Measurements from ENCODE around the gene QRFP. TPM values are rescaled to one million over a fixed set of nuclear protein-coding genes. Genes with fewer than 3 reads are reported as not detected.
A peak's percentile ranks its signal among the peaks of the same experiment; 100 is the strongest.

The QRFP gene
- not detected for total RNA-seq (ENCODE audit: unreplicated experiment)
- long read RNA-seq: 0 reads

- TF ChIP-seq CTCF (IDR thresholded peaks at IDR 0.05; ENCODE audit: unreplicated experiment): no peak
- no peak within 1 kb of the TSS for H3K4me3 Mint-ChIP-seq (ENCODE audit: unreplicated experiment)
Measured at GRCh38 chr9:130896233-130897014, at the start of gene QRFP. QRFP (minus strand) TSS chr9:130896812; CDS start chr9:130893838, 2,974 bp downstream.

DNA sequence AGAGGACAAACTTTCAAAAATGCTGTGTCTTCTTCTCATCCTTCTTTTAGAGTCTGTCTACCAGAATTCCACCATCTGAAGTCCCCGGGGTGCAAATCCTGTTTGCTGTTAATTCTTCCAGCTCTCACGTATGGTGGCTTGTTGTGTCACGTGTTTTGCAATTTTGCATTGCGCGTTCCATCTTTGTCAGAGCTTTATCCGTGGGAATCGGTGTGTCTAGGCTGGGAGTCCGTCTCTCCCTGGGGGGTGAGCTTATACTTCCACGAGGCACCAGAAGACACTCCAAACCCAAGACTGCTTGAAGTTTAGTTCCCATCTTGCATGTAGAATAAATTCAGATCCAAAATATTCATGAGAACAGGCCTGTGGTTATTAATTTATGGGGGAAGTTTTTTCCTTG lies 48.6 kb upstream of the QRFP start:
- no peaks in the 10 kb centered on the region for H3K36me3 Mint-ChIP-seq (ENCODE audit: low read depth, unreplicated experiment)
- peaks cover 4% of the 10 kb centered on the region for H3K4me1 Mint-ChIP-seq (ENCODE audit: unreplicated experiment)
- no peaks in the 10 kb centered on the region for H3K9me3 Mint-ChIP-seq (ENCODE audit: unreplicated experiment)
- DNase-seq (ENCODE audit: low spot score): no peak
- H3K4me3 Mint-ChIP-seq (ENCODE audit: unreplicated experiment): no peak overlapping the region
- H3K27ac Mint-ChIP-seq (ENCODE audit: unreplicated experiment): no peak overlapping the region
- no peak for TF ChIP-seq CTCF (IDR thresholded peaks at IDR 0.05; ENCODE audit: unreplicated experiment)
- peaks cover 13% of the 10 kb centered on the region for H3K27me3 Mint-ChIP-seq (ENCODE audit: unreplicated experiment)

More at GRCh38 chr9:130896233-130897014, at the start of gene QRFP:
- Mint-ChIP-seq H3K9me3 (ENCODE audit: unreplicated experiment) (no peaks in the 10 kb centered on the region), H3K4me1 (ENCODE audit: unreplicated experiment) (peaks cover 9% of the 10 kb centered on the region), H3K27ac (ENCODE audit: unreplicated experiment) (no peak within 1 kb of the TSS), H3K36me3 (ENCODE audit: low read depth, unreplicated experiment) (peaks cover 9% of the 10 kb centered on the region), H3K27me3 (ENCODE audit: unreplicated experiment) (peaks cover 17% of the 10 kb centered on the region)
- no peak for DNase-seq (ENCODE audit: low spot score)

DNA sequence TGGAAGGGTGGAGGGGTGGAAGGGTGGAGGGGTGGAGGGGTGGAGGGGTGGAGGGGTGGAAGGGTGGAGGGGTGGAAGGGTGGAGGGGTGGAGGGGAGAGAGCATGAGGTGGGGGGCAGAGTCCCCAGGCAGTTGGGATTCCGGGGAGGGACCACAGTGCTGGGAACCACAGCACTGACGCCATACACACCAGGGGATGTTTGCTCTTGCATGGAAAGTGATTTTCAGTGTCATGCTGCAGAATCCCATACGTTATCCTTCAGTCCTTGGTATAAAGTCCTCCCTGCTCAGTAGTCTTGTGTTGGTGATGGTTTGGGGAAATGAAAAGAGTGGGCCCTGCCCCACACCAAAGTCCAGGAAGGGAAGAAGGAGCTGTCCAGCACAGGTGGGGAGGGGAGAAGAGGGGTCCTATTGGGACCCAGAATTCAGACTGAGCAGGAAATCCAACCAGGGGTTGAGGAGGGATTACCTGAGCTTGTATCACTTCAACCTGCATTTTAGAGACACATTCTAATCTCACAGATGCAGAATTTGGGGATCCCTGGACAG lies 48.0 kb upstream of the QRFP start:
- DNase-seq (ENCODE audit: low spot score): no peak
- Mint-ChIP-seq H3K27ac (ENCODE audit: unreplicated experiment) (no peak overlapping the region), H3K4me3 (ENCODE audit: unreplicated experiment) (no peak overlapping the region), H3K36me3 (ENCODE audit: low read depth, unreplicated experiment) (no peaks in the 10 kb centered on the region), H3K4me1 (ENCODE audit: unreplicated experiment) (peaks cover 4% of the 10 kb centered on the region), H3K27me3 (ENCODE audit: unreplicated experiment) (peaks cover 13% of the 10 kb centered on the region), H3K9me3 (ENCODE audit: unreplicated experiment) (no peaks in the 10 kb centered on the region)
- no peak for TF ChIP-seq CTCF (IDR thresholded peaks at IDR 0.05; ENCODE audit: unreplicated experiment)

DNA sequence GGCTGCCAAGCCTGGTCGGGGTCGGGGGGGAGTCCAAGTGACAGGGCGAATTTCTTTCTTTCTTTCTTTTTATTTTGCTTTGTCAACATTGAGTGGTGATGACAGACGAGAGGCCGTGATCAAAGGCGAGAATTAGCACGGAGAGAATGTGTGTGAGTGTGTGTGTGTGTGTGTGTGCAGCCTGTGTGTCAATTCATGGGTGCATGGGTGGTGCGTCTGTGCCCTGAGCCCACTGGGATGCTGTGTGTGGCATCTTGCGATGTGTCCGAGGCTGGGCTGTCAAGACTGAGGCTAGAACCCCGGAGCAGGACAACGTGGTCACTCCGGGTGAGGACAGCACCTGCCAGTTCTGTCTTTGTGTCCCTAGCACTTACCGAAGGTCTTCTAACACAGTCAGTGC lies 47.2 kb upstream of the QRFP start:
- Mint-ChIP-seq H3K4me1 (ENCODE audit: unreplicated experiment) (peaks cover 5% of the 10 kb centered on the region), H3K9me3 (ENCODE audit: unreplicated experiment) (no peaks in the 10 kb centered on the region), H3K4me3 (ENCODE audit: unreplicated experiment) (no peak overlapping the region), H3K27ac (ENCODE audit: unreplicated experiment) (peak overlapping the region; percentile 1), H3K27me3 (ENCODE audit: unreplicated experiment) (peaks cover 14% of the 10 kb centered on the region), H3K36me3 (ENCODE audit: low read depth, unreplicated experiment) (no peaks in the 10 kb centered on the region)
- DNase-seq (ENCODE audit: low spot score): no peak
- TF ChIP-seq CTCF (IDR thresholded peaks at IDR 0.05; ENCODE audit: unreplicated experiment): no peak

DNA sequence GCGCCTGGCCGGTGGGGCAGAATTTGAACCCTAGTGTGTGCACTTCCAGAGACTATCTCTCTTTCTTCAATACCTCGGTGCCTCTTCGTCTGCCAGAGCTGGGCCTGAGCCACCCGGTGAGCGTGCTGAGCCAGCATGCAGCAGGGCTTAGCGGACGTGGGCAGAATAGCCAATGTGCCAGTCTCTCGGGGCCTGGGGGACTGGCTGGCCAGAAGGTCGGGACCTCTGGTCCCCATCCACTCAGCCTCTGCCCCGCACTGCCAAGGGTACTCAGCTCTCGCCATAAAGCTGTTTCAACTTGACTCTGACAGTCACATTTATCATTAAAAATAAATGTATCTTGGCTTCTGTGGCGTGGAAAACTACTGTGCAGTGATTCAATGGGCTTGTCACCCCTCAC lies 46.6 kb upstream of the QRFP start:
- no peak for DNase-seq (ENCODE audit: low spot score)
- no peak overlapping the region for H3K27ac Mint-ChIP-seq (ENCODE audit: unreplicated experiment)

More for the DNA sequence above, 46.6 kb upstream of the QRFP start:
- no peaks in the 10 kb centered on the region for H3K9me3 Mint-ChIP-seq (ENCODE audit: unreplicated experiment)
- no peaks in the 10 kb centered on the region for H3K36me3 Mint-ChIP-seq (ENCODE audit: low read depth, unreplicated experiment)
- peaks cover 6% of the 10 kb centered on the region for H3K4me1 Mint-ChIP-seq (ENCODE audit: unreplicated experiment)
- TF ChIP-seq CTCF (IDR thresholded peaks at IDR 0.05; ENCODE audit: unreplicated experiment): no peak
- no peak overlapping the region for H3K4me3 Mint-ChIP-seq (ENCODE audit: unreplicated experiment)
- peaks cover 14% of the 10 kb centered on the region for H3K27me3 Mint-ChIP-seq (ENCODE audit: unreplicated experiment)

Data from endothelial cell (in vitro differentiated cells).